ENCODE data around the gene ECT2. TPM values are rescaled to one million over a fixed set of nuclear protein-coding genes. Genes with fewer than 3 reads are reported as not detected.
"Not testable (repeated sequence)": the region's sequence is repeated elsewhere in the genome, so short reads cannot be mapped to it uniquely, and the experiment has no call there.

Gene ECT2
- total and polyA plus RNA-seq, 2 of the 8 experiments (the other 6 are each of a cell fraction or from before 2014, with no cell fraction given), result 19.5 to 88.7 TPM

DNA sequence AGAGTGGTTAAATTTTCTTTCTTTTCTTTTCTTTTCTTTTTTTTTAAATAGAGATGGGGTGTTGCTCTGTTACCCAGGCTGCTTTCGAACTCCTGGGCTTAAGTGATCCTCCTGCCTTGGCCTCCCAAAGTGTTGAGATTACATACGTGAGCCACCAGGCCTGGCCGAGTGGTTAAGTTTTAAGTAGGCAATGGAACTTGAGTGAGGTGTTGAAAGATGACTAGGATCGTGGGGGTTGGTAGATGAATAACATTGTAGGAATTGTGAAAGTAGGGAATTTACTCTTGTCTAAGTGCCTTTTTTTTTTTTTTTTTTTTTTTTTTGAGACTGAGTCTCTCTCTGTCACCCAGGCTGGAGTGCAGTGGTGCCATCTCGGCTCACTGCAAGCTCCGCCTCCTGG, 9.9 kb downstream of the ECT2 start:
- H2BK12ac ChIP-seq (ENCODE audit: low read depth, low read length); H3K9ac ChIP-seq (replicated peaks in 1 of 4; ENCODE audit: extremely low read depth in 1 of 4, low read depth in 3 of 4, low read length in 3 of 4); H3K23ac ChIP-seq (ENCODE audit: insufficient read length); H4K5ac ChIP-seq (ENCODE audit: insufficient read length, low read depth, low read length); H3K4me1 ChIP-seq (replicated peaks in 1 of 4; ENCODE audit: control insufficient read depth in 3 of 4, insufficient read depth in 4 of 4, low read length in 3 of 4); H3K79me1 ChIP-seq (ENCODE audit: low read depth, low read length); H4K20me1 ChIP-seq (replicated peaks in 1 of 2; ENCODE audit: control insufficient read depth in 1 of 2, insufficient read depth in 2 of 2, low read length in 2 of 2); H2AFZ ChIP-seq (ENCODE audit: low read length); H3K9me3 ChIP-seq (ENCODE audit: insufficient read depth in 2 of 2, low read depth in 1 of 2, low read length in 1 of 2); H3K18ac ChIP-seq (ENCODE audit: extremely low read depth, low read length); CTCF ChIA-PET (ENCODE audit: partially characterized antibody); H4K8ac ChIP-seq (ENCODE audit: extremely low read depth, insufficient read depth, low read length); H2BK15ac ChIP-seq (ENCODE audit: low read length); H2BK120ac ChIP-seq (replicated peaks; ENCODE audit: low read depth, low read length); H2BK20ac ChIP-seq (ENCODE audit: low read length); H3K4me2 ChIP-seq (ENCODE audit: insufficient read depth in 1 of 2, low read depth in 2 of 2, low read length in 2 of 2); H4K91ac ChIP-seq (replicated peaks; ENCODE audit: insufficient read length, low read length); H3K56ac ChIP-seq (replicated peaks; ENCODE audit: insufficient read length, low read depth, low read length); H2AK5ac ChIP-seq (ENCODE audit: low read depth, low read length); FAIRE-seq; H3K14ac ChIP-seq (ENCODE audit: insufficient read length); H3K27ac ChIP-seq (ENCODE audit: low read depth, low read length); H3K4ac ChIP-seq (replicated peaks; ENCODE audit: insufficient read length, low read depth, low read length); H3K23me2 ChIP-seq (ENCODE audit: low read depth, low read length); H3K4me3 ChIP-seq (ENCODE audit: extremely low read depth in 1 of 4, insufficient read depth in 2 of 4, low read depth in 3 of 4, low read length in 4 of 4); DNase-seq (ENCODE audit: low read depth in 1 of 2, low spot score in 2 of 2); H2BK5ac ChIP-seq (ENCODE audit: low read depth, low read length); H3K27me3 ChIP-seq (replicated peaks in 1 of 4; ENCODE audit: control insufficient read depth in 3 of 4, extremely low read depth in 1 of 4, insufficient read depth in 3 of 4, low read length in 3 of 4): not testable (repeated sequence)
- H3K79me2 ChIP-seq (ENCODE audit: control insufficient read depth in 1 of 2, insufficient read depth in 2 of 2, low read length in 2 of 2), result peaks cover 0 to 11% of the 10 kb centered on the region in 2 experiments; a peak in 2 of 4 replicates
- peaks cover 13 to 92% (median 53%) of the 10 kb centered on the region in 4 experiments for H3K36me3 ChIP-seq (ENCODE audit: control insufficient read depth in 2 of 4, insufficient read depth in 4 of 4, low read length in 3 of 4)
- POLR2A ChIA-PET (ENCODE audit: partially characterized antibody), result interaction anchor here (1.8 kb wide), 1 partner anchor 10 kb away, joined by 6 read pairs; the partner anchor contains the start of gene ECT2
- WGBS, 2 experiments (ENCODE audit: extremely low coverage in 1 of 2, insufficient coverage in 1 of 2, insufficient read length in 1 of 2, insufficient replicate concordance in 2 of 2, low coverage in 1 of 2, low lambda C conversion rate in 2 of 2, missing lambda C conversion rate in 1 of 2), result 79% methylated on average over 4 of the region's 6 CpGs; no CpG with 5 or more reads in 1 of the 2 experiments
